Left colon (tissue), 2 donors: ENCODE results near the gene FAU. TPM values are rescaled to one million over a fixed set of nuclear protein-coding genes. Genes with fewer than 3 reads are reported as not detected.
A peak's percentile ranks its signal among the peaks of the same experiment; 100 is the strongest.

ENCODE experiments used
- ATAC-seq: fragments of 200-7000 bp; cut with Tn5 transposase; one replicate; pipeline ENCODE4 v1.9.1; 2020; ENCODE audit warnings: mild to moderate bottlenecking, moderate library complexity
- DNase-seq, 2 donors: peaks; one replicate each; pipeline ENCODE4 v3.0.0-alpha.2; 2020
- intact Hi-C, 2 donors: fragments of 100-400 bp; cut with DNase I in 1 of 2; cut with micrococcal nuclease in 1 of 2; formaldehyde crosslinking; loops; one replicate each; pipeline versions ENCODE4 v1.11.2 to v1.14.0; 2022; cut with DNase I, micrococcal nuclease
- total RNA-seq, 2 donors: library from RNA; stranded (reverse); fragmentation: NEBNext Ultra II Directional; extraction: Animal tissue kit (Norgen Biotek cat#: 25700); gene quantifications; one replicate each; pipeline ENCODE4 v1.2.1, GENCODE V29; 2021
- donor health status: DM: no; HTN: no; CAD: no.
- donor health status: DM: yes; HTN: yes; CAD: no.

Gene FAU
- total RNA-seq, 2 donors from 2014 or later, result 701 to 737 TPM

- peak; percentile 58 to 84 for DNase-seq
- ATAC-seq, result peak; percentile 62
- intact Hi-C loops, result no loop called here
These were observed 9.2 kb downstream of the FAU start for GRCh38 chr11:65112546-65113360.

- intact Hi-C loops, result no loop called here
- DNase-seq (peak; percentile 98 to 99), ATAC-seq (peak; percentile 82)
These were observed 10.0 kb downstream of the FAU start, which contains the start of gene TM7SF2 for GRCh38 chr11:65111744-65112545. Gene TM7SF2, plus strand, starts transcription at chr11:65111872. Its CDS starts 144 bp downstream, at chr11:65112016.

GRCh38 chr11:65111159-65111743 is 10.7 kb downstream of the FAU start:
- intact Hi-C loops, result no loop called here
- ATAC-seq, result no peak
- DNase-seq, result no peak

DNA sequence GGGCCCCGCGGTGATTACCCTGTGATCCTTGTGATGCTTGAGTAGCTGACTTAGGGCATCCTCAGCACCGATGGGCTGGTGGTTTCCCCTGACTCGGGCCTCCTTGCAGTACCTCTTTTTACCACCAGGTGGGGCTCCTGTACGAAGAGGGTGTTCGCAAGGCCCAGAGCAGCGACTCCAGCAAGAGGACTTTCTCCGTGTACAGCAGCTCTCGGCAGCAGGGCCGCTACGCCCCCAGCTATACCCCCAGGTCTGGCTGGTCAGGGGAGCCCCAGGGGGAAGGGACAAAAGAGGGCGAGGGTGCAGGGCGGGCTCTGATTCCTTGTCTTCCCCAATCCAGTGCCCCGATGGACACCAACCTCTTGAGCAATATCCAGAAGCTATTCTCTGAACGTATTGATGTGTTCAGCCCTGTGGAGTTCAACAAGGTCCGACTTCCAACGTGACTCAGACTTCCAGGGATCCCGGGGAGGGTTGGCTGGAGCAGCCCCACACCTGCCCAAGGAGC is 11.5 kb downstream of the FAU start:
- DNase-seq (peak; percentile 81 to 94), ATAC-seq (peak; percentile 41)
- intact Hi-C loops, result no loop called here

GRCh38 chr11:65109231-65110198 is 12.4 kb downstream of the FAU start:
- intact Hi-C loops, result no loop called here
- no peak for DNase-seq
- no peak for ATAC-seq

GRCh38 chr11:65108469-65109123 is 13.3 kb downstream of the FAU start:
- ATAC-seq, result no peak
- intact Hi-C loops, result no loop called here
- no peak for DNase-seq

GRCh38 chr11:65107751-65108468 is 14.0 kb downstream of the FAU start:
- intact Hi-C loops, result no loop called here
- no peak for ATAC-seq
- DNase-seq, result no peak

DNA sequence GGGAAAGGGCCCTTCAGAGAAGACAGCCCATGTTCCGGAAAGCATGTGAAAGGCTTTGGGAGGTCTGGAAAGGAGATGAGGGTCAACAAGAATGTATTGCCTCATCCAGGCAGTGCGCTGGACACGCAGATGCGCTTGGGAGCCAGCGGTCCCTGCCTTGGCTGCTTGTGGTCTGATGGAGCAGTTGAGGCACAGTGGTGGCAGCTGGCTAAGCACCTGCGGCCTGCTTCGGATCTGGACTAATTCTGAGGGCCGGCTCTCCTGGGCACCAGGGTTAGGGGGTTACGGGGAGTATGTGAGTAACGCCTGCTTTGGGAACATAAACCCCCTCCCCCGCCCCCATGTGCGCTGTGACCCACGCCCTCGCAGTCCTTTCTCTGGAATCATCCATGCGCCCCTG is 14.9 kb downstream of the FAU start:
- DNase-seq (no peak), ATAC-seq (no peak)
- intact Hi-C loops, result no loop called here

DNA sequence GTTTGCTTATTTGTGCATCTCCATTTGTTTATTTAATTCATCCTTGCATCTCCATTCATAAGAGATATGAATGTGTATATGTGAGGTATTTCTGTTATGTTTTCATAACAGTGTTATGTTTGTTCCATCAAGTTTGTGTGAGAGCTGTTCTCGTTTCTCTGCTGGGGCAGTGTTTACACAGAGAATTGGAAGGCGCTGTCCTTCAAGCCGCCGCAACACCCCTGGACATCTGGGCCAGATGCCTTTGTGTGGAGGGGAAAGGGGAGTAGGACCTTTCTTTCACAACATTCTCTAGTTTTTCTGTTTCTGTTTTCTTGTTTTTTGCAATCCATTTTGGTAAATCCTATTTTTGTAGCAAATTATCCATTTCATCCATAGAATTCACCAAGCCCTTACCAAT is 17.3 kb downstream of the FAU start:
- no peak for DNase-seq
- ATAC-seq, result no peak
- intact Hi-C loops, result no loop called here

GRCh38 chr11:65103476-65103875 is 18.5 kb downstream of the FAU start:
- DNase-seq, result no peak
- intact Hi-C loops, result no loop called here
- no peak for ATAC-seq

DNA sequence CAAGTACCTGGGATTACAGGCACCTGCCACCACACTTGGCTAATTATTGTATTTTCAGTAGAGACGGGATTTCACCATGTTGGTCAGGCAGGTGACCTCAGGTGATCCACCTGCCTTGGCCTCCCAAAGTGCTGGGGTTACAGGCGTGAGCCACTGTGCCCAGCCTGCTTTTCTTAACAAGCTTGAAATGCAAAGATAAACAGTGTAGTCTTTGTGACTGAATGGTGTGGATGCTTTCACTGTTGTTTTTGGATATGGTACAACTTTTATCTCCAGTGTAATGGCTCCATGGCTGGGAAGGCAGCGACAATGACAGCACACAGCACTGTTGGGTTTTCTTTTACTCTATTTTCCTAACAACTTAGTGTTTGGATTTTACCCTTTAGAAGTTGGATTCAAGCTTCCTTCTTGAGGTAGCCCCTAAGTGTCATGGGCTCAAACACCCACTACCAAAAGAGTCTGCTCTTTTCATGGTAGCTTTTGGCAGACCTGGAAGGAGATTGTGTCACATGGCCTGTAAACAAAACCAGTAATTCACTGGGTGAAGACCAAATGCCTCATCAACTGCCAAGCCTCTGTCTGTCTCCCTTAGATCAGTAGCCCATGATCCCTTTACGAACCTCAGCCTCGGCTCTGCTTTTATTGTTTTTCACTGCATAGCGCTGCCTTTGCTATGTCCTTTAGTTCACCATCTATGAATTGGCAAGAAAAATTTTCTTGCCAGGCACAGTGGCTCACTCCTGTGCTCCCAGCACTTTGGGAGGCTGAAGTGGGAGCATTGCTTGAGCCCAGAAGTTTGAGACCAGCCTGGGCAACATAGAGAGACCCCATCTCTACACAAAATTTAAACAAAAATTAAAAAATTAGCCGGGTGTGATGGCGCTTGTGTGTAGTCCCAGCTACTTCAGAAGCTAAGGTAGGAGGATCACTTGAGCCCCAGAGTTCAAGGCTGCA is 19.5 kb downstream of the FAU start:
- DNase-seq (no peak), ATAC-seq (no peak)
- intact Hi-C loops, result no loop called here

- no peak for DNase-seq
- ATAC-seq, result no peak
- intact Hi-C loops, result no loop called here
These were observed 21.1 kb downstream of the FAU start for GRCh38 chr11:65100674-65101350.

DNA sequence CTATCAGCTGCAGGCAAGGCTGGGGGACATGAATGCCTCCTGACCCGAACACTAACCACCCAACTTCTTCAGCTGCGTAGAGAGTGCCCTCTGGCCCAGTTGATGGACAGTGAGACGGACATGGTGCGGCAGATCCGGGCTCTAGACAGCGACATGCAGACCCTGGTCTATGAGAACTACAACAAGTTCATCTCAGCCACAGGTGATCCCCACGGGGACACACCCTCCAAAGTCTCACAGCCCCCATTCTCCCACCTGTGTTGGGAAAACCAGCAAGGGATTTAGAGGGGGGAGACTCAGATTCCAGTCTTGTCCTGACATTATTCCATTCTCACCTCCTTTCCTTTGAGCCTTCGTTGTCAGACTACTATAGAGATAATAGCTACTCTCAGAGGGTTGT is 25.0 kb downstream of the FAU start:
- ATAC-seq (no peak), DNase-seq (no peak)
- intact Hi-C loops, result no loop called here

DNA sequence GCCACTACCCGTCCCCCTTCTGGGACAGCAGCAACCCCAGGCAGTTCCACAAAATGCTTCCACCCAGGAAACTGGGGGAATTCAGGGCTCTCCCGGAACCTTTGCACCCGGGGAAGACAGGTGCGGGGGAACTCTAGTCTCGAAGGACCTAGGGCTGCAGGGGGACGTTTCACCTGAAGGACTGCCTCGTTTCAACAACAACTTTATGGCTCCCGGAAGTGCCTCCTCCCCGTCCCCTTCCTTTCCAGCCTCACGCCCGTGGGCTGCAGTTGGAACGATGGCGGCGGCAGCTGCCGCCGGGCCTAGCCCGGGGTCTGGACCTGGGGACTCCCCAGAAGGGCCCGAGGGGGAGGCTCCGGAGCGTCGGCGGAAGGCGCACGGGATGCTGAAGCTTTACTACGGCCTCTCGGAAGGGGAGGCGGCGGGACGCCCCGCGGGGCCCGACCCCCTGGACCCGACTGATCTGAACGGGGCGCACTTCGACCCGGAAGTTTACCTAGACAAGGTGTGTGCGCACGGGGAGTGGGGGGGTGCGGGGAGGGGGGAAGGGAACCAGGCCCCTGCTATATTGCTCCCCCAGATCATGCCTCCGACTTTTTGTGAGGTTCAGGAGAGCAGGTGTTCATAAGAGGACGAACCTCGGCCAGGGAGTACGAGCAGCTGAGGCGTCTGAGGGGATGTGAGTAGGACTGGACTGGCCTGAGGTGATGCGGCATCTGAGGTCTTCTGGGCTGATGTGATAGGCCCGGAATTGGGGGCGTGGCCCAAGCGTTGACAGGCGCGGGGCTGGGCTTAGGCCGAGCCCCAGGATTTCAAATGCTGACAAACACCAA is 25.7 kb downstream of the FAU start, which contains the start of gene VPS51:
Gene VPS51, plus strand, starts transcription at position 241 of the 833 bp plus-strand sequence. Its CDS starts 37 bp downstream, at position 278.
- peak; percentile 92 to 94 for DNase-seq
- ATAC-seq, result peak; percentile 95
- intact Hi-C loops, result no loop called here

GRCh38 chr11:65095427-65095826 is 26.5 kb downstream of the FAU start:
- ATAC-seq, result no peak
- intact Hi-C loops, result no loop called here
- no peak for DNase-seq
